ENCODE data around the gene ARHGAP15.

ARHGAP15 gene

GRCh38 chr2:143229952-143230351 is 100.7 kb downstream of the ARHGAP15 start:
- DNase-seq = no peak

- DNase-seq = no peak
Measured at GRCh38 chr2:143230506-143231253, 101.5 kb downstream of the ARHGAP15 start.

GRCh38 chr2:143231254-143231645 is 102.0 kb downstream of the ARHGAP15 start:
- DNase-seq = no peak

GRCh38 chr2:143237146-143237777 is 108.0 kb downstream of the ARHGAP15 start:
- DNase-seq = no peak

GRCh38 chr2:143241403-143242088 is 112.3 kb downstream of the ARHGAP15 start:
- DNase-seq = no peak

GRCh38 chr2:143246246-143246645 is 117.0 kb downstream of the ARHGAP15 start:
- no peak for DNase-seq

GRCh38 chr2:143246815-143247744 is 117.9 kb downstream of the ARHGAP15 start:
- DNase-seq = peak; percentile 27

- no peak for DNase-seq
Measured at GRCh38 chr2:143248631-143249030, 119.4 kb downstream of the ARHGAP15 start.

GRCh38 chr2:143251681-143252080 is 122.5 kb downstream of the ARHGAP15 start:
- DNase-seq = no peak

GRCh38 chr2:143252138-143252907 is 123.1 kb downstream of the ARHGAP15 start:
- no peak for DNase-seq

GRCh38 chr2:143254110-143254509 is 124.9 kb downstream of the ARHGAP15 start:
- DNase-seq = no peak

GRCh38 chr2:143255086-143255485 is 125.9 kb downstream of the ARHGAP15 start:
- no peak for DNase-seq

GRCh38 chr2:143255899-143256298 is 126.7 kb downstream of the ARHGAP15 start:
- no peak for DNase-seq

- no peak for DNase-seq
Measured at GRCh38 chr2:143258126-143258892, 129.1 kb downstream of the ARHGAP15 start.

- DNase-seq = peak; percentile 71
Measured at GRCh38 chr2:143259368-143259958, 130.2 kb downstream of the ARHGAP15 start.

GRCh38 chr2:143261986-143262385 is 132.8 kb downstream of the ARHGAP15 start:
- DNase-seq = peak; percentile 75

- no peak for DNase-seq
Measured at GRCh38 chr2:143262389-143262788, 133.2 kb downstream of the ARHGAP15 start.

GRCh38 chr2:143263066-143263625 is 133.9 kb downstream of the ARHGAP15 start:
- DNase-seq = no peak

GRCh38 chr2:143264851-143265250 is 135.6 kb downstream of the ARHGAP15 start:
- no peak for DNase-seq

GRCh38 chr2:143279672-143280071 is 150.5 kb downstream of the ARHGAP15 start:
- no peak for DNase-seq

Data from CD4-positive, alpha-beta T cell treated with Interleukin-15 for 1 hour (primary cell).